NCI-H345 treated with DMSO at 0.1 percent for 48 hours (cell line): ENCODE results near the gene SLC35E4.
"Not testable (repeated sequence)": the region's sequence is repeated elsewhere in the genome, so short reads cannot be mapped to it uniquely, and the experiment has no call there.

Source experiments
- DNase-seq: peaks from one replicate; lab custom pipeline; 2025; ENCODE audit not compliant: unreplicated experiment; lab: John Stamatoyannopoulos, UW

Gene SLC35E4

GRCh38 chr22:30649430-30650007 lies 13.9 kb downstream of the SLC35E4 start:
- DNase-seq: no peak

GRCh38 chr22:30650508-30651116 lies 15.0 kb downstream of the SLC35E4 start:
- no peak for DNase-seq

GRCh38 chr22:30652852-30653251 lies 17.3 kb downstream of the SLC35E4 start:
- DNase-seq: no peak

GRCh38 chr22:30654361-30654760 lies 18.8 kb downstream of the SLC35E4 start:
- no peak for DNase-seq

GRCh38 chr22:30655532-30655931 lies 20.0 kb downstream of the SLC35E4 start:
- DNase-seq: no peak

- peak; percentile 80 for DNase-seq
Measured at GRCh38 chr22:30662040-30662439, 26.5 kb downstream of the SLC35E4 start.

GRCh38 chr22:30664798-30665197 lies 29.2 kb downstream of the SLC35E4 start:
- no peak for DNase-seq

- no peak for DNase-seq
Measured at GRCh38 chr22:30665266-30665665, 29.7 kb downstream of the SLC35E4 start.

GRCh38 chr22:30665786-30666185 lies 30.2 kb downstream of the SLC35E4 start:
- DNase-seq: no peak

- no peak for DNase-seq
Measured at GRCh38 chr22:30667107-30667493, 31.5 kb downstream of the SLC35E4 start.

- peak; percentile 45 for DNase-seq
Measured at GRCh38 chr22:30667494-30668385, 32.2 kb downstream of the SLC35E4 start, which contains the start of gene DUSP18. TSS of gene DUSP18 (minus strand) at chr22:30667875. CDS start at chr22:30664003, 3,872 bp downstream.

GRCh38 chr22:30668386-30668710 lies 32.8 kb downstream of the SLC35E4 start:
- no peak for DNase-seq

- DNase-seq: no peak
Measured at GRCh38 chr22:30671071-30671470, 35.5 kb downstream of the SLC35E4 start.

- DNase-seq: no peak
Measured at GRCh38 chr22:30673136-30673535, 37.6 kb downstream of the SLC35E4 start.

- no peak for DNase-seq
Measured at GRCh38 chr22:30674482-30674881, 38.9 kb downstream of the SLC35E4 start.

GRCh38 chr22:30675436-30675835 lies 39.9 kb downstream of the SLC35E4 start:
- DNase-seq: no peak

- DNase-seq: not testable (repeated sequence)
Measured at GRCh38 chr22:30676565-30676964, 41.0 kb downstream of the SLC35E4 start.

- not testable (repeated sequence) for DNase-seq
Measured at GRCh38 chr22:30679895-30680690, 44.5 kb downstream of the SLC35E4 start.

GRCh38 chr22:30680991-30681770 lies 45.6 kb downstream of the SLC35E4 start:
- DNase-seq: no peak

GRCh38 chr22:30681831-30682230 lies 46.2 kb downstream of the SLC35E4 start:
- no peak for DNase-seq
